OCI-LY1 (cell line): ENCODE data around the gene SUGCT.

Experiments used
- CTCF ChIP-seq: fragments of 200-600 bp; sonication (generic), shearing (Covaris generic); IDR thresholded peaks from 2 replicates; pipeline ENCODE4 v1.5.1; 2017; ENCODE audit warnings: mild to moderate bottlenecking, antibody characterized with exemption, low read length, moderate library complexity, mixed read lengths
- EZH2 ChIP-seq: fragments of 200-600 bp; sonication (generic), shearing (Covaris generic); IDR thresholded peaks from 2 replicates; pipeline ENCODE4 v1.8.0; 2017; ENCODE audit warnings: borderline replicate concordance, mixed run types, mild to moderate bottlenecking, antibody characterized with exemption, low read length, moderate library complexity, mixed read lengths

- TF ChIP-seq CTCF (no peak), EZH2 (no peak)
Measured at GRCh38 chr7:40899151-40899550, 764.3 kb downstream of the SUGCT start.
